ENCODE results near the gene NCAPG. TPM values are rescaled to one million over a fixed set of nuclear protein-coding genes. Genes with fewer than 3 reads are reported as not detected.

NCAPG gene
- total and polyA plus RNA-seq, 9 of the 15 experiments (the other 6 are each of a cell fraction or from before 2014, with no cell fraction given), result 25.6 to 102 (median 65.3) TPM

GRCh38 chr4:17811078-17811603 is 362 bp downstream of the NCAPG start (continued):
- TF ChIP-seq ZMIZ1 (IDR thresholded peaks at IDR 0.05; ENCODE audit: low read depth in 2 of 2, low read length in 2 of 2) (0 out of 4 replicates have a peak, but pooled peaks of 1 of the 2 experiments have one; percentile 13), SNIP1 (IDR thresholded peaks at IDR 0.05; ENCODE audit: low read depth) (no peak), RNF219 (CRISPR knock-in tag; IDR thresholded peaks at IDR 0.05) (no peak), NONO (IDR thresholded peaks at IDR 0.05; ENCODE audit: low read depth in 2 of 2, low read length in 1 of 2) (peak in 1 of 2 experiments; percentile 28; a peak in 1 of 4 replicates), CREB3L1 (IDR thresholded peaks at IDR 0.05; ENCODE audit: borderline replicate concordance, low read depth) (peak; percentile 32; the same call in 1 of the 2 replicates), NKRF (IDR thresholded peaks at IDR 0.05; ENCODE audit: borderline replicate concordance) (peak; percentile 12; the same call in 1 of the 2 replicates), PTRF (tag; IDR thresholded peaks at IDR 0.05) (no peak), PATZ1 (CRISPR knock-in tag; IDR thresholded peaks at IDR 0.05; ENCODE audit: borderline replicate concordance) (no peak), NFRKB (IDR thresholded peaks at IDR 0.05; ENCODE audit: low read depth) (peak; percentile 59; the same call in 1 of the 2 replicates), CAMTA2 (CRISPR knock-in tag; conservative IDR thresholded peaks at IDR 0.05) (no peak), PRPF4 (IDR thresholded peaks at IDR 0.05; ENCODE audit: insufficient read depth, low read depth, low read length, poor library complexity, severe bottlenecking) (peak; percentile 14), GTF2E2 (tag; IDR thresholded peaks at IDR 0.05) (0 out of 2 replicates have a peak, but pooled peaks have one; percentile 11), ZFX (CRISPR knock-in tag; IDR thresholded peaks at IDR 0.05) (peak; percentile 91; the same call in 1 of the 2 replicates), RBFOX2 (IDR thresholded peaks at IDR 0.05; ENCODE audit: low read depth, low read length) (peak; percentile 74), POLR2H (tag; IDR thresholded peaks at IDR 0.05; ENCODE audit: low read depth) (no peak)

Data from K562 (cell line).